HG03103 (cell line): ENCODE results near the gene ARHGAP23.

Source experiments
- ATAC-seq: cut with Tn5 transposase; IDR thresholded peaks from one replicate; pipeline ENCODE4 v1.9.1; 2021; ENCODE audit warnings: low read depth; ENCODE audit not compliant: unreplicated experiment

ARHGAP23 gene

DNA sequence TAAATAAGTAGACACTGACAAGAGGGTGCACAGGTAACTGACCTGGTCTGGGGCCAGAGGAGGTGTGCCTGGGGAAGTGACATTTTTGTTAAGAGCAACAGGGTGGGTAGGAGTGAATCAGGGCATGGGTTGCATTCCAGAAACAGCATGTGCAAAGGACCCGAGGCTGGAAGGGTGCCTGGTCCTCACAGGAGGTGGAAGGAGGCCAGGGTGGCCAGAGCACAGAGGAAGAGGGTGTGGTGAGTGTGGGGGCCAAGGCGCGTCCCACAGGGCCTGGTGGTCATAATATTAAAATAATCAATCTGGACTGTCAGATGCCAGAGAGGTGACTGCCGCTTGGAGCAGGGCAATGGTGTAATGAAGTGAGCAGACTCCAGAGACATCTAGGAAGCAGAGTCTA is 14.3 kb downstream of the ARHGAP23 start:
- ATAC-seq, result no peak

DNA sequence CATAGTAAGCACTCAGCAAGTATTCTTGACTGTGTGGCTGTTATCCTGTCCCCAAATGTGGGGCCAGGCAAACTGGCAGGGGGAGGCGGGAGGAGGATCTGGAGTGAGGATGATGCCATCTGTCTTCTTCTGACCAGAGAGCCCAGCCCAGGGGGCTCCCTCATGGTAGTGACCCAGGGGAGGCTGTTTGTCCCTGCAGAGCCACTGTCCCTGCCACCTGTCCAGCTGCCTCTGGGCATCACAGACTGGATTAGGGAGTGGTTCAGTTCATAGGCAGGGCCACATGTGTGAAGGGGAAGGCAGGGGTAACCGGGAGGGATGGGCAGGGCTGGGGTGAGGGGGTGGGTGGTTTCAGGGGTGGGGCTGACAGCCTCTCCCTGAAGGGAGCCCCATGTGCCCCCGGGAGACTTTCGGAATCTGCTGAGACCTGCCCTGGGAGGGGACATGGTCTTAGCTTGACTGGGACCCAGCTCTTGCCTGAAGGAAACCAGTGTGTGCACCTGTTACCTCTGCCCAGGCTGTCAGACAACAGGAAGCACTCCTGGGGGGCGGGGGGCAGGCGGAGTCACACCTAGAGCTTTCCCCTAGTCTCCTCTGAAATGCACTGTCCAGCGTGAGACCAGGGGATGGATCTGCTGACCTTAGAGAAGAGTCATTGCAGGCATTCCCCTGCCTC is 15.2 kb downstream of the ARHGAP23 start:
- ATAC-seq, result no peak

DNA sequence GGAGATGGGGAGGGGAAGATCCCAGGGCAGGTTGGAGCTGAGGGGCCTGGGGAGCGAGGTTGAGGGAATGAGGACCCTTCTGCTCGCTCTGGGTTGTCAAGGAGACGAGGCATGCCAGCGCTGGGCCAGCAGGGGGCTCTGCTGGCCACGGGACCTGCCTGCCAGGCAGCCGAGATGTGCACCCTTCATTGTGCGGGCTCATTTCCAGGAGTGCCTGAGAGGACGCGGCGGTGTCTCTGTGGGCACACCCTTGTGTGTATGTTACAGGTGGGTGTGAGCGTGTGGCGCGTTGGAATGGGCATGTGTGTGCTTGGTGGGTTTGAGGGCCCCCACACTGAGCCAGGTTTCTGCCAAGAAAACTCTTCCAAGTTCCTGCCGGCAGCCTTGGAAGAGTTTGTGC is 15.9 kb downstream of the ARHGAP23 start:
- ATAC-seq, result no peak

DNA sequence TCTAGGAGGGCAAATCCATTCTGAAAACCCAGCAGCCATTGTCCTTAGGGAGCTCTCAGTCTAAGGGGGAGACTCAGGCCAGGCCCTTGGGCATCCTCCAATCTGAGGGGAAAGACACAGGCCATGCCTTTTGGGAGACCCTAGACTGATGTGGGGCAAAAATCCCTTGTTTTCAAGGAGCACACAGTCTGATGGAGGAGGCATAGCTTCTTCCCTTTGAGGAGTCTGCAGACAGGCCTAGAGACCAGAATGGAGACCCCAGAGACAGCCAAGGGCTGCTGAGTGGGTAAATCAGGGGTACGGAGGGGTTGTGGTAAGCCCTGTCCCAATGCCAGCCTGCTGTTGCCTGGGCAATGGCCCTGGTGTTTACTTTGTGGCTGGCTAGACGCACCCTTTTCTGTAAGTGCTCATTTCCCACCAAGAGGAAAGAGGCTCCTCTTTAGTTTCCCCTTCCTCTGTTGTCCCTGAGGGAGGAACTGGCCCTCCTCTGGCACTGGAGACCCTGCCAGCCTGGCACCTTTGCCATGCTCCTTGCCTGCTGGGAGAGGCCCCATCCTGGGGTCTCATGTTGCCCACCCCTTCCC is 19.3 kb downstream of the ARHGAP23 start:
- ATAC-seq, result no peak

DNA sequence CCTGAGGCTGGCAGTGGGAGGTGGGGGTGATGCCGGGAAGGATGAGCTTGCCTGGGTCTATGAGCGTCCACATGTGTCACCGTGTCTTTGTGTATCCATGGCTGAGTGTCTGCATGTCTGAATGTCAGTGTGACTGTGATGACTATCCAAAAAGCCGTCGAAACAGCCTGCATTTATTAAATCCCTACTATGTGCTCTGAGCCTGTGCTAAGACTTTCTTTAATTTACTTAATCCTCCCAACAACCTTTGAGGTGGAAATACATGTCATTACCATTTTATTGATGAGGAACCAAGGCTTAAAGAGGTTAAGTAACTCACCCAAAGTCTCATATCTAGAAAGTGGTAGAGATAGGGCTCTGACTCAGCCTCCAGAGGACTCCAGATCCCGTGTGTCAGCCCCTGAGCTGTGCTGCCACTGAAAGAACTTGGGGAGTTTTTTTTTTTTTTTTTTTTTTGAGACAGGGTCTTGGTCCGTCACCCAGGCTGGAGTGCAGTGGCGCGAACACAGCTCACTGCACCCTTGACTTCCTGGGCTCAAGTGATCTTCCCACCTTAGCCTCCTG is 20.0 kb downstream of the ARHGAP23 start:
- no peak for ATAC-seq

DNA sequence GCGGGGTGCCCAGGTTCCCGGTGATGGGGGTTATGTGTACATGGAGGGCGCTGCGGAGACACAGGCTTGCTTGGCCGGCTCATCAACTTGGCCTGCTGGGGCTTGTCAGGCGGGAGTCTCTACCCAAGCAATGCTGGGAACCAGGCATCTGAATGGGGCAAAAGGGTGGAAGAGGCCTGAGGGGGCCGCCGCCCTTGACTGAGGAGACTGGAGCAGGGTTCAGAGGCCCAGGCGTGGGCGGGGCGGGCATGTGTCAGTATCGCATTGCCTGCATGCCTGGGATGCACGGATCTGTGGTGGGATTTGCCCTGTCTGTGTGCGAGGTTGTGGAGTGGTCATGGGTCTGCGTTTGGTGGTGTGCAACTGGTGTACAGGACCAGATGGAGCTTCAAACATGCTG is 21.1 kb downstream of the ARHGAP23 start:
- ATAC-seq, result no peak

DNA sequence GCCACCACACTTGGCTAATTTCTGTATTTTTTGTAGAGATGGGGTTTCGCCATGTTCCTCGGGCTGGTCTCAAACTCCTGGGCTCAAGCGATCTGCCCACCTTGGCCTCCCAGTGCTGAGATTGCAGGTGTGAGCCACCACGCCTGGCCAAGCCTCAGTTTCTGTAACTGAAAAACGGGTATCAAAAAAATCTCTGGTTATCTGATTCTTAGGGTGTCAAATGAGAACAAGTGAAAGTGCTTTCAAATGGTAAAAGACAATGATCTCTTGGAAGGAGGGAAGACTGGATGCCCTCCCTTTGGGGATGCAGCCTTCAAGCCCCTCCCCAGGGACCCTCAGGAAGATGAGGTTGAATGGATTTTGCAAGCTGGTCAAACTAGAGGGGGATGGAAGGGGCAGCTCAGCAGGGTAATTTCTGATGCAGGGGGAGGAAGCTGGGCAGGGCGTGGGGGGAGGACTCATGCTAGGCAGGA is 22.3 kb downstream of the ARHGAP23 start:
- no peak for ATAC-seq

DNA sequence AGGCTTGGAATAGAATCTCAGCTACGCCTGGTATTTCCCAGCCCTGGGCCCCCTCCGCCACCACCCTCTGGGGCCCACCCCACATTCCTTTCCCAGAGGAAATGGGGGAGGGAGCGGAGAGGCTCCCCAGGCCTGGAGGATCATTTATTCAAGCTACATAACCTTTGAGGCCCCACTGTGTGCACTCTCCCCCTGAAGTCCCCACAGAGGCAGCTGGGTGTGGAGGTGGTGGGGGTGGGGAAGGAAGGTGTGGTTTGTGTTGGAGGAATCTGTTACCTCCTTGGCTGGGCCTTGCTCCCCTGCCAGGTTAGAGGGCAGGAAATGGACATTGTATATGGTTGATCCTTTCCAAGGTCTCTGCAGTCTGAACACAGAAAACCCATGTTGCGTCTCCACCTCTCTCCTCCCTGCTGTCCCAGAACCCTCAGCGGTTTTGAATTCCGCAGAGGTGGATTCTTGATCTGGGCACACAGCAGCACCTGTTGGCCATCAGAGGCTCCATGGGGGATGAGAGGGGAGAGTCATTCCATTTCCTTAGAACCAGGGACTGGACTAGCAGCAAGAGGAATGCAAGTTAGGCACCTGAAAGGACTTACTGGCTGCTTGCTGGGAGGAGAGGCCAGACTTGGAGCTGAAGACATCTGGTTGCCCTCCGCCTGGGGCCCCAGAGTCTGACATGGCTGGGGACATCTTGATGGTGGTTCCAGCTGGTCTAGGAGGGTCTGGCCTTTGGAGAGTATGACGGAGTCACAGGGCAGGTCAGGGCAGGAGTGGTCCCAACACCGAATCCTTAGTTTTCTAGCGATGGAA is 23.0 kb downstream of the ARHGAP23 start:
- ATAC-seq, result no peak

DNA sequence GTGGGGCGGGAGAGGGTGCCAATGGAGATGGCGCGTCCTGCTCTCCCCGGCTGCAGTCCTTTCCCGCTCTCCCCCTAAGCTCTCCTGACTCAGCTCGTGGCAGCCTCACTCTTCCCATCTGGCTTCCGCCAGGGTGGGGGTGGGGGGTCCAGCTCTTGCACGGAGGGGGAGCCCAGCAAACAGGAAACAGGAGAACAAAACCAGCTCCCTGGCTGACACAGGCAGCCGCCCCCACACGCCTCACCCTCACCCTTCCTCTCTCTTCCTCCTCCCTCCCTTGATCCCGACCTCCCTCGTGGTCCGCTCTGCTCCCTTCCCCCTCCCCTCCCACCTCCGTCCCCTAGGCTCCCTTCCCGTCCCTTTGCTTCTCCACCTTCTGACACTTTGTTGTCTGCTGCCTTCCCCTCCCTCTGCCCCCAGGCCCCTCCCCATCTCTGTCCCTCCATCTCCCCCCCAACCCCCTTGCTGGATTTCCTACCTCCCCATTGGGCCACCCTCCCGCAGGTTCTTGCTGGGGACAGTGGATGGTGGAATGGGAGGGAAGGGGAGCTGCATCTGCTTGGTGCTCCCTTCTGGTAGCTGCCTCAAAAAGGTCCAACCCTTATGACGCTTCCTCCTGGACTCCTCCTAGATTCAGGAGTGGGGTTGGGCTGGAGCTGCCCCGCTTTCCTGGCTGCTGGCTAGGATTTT is 23.7 kb downstream of the ARHGAP23 start:
- ATAC-seq, result no peak

DNA sequence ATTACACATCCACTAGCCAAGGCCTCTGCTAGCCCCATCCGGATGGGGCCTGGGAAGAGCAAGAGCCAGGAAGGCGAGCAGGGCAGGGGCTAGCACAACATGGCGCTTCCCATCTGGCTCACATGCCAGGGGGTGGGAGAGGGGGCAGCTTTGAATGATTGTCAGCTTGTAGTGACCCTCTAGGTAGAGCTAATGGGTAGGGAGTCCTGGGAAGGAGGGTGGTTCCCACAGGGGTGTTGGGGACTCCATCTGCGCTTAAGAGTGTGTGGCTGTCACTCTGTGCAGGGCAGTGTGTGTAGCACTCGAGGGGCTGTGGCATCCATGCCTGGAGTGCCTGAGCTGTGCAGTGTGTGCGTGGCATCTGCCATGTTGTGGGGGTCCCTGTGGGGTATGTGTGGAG is 24.5 kb downstream of the ARHGAP23 start:
- ATAC-seq, result no peak

DNA sequence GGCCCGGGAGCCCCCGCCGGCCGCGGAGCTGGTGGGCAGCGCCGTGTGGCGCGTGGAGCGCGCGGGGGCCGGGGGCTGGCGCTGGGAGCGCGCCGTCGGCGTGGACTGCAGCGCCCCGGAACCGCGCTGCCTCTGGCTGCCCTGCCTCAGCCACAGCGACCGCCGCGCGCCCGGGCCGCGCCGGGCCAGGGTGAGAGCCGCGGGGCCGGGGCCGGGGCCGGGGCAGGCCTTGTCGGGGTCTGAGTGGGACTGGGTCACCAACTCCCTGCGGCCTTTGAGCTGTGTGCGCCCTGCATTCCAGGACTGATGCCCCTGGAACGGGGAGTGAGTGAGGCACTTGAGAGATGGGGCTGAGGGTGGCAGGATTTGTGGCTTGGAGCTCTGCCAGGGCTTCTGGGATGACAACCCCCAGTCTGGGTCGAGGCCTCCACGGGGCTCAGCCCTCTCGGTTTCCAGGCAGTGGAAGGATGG is 25.7 kb downstream of the ARHGAP23 start:
- ATAC-seq, result no peak

DNA sequence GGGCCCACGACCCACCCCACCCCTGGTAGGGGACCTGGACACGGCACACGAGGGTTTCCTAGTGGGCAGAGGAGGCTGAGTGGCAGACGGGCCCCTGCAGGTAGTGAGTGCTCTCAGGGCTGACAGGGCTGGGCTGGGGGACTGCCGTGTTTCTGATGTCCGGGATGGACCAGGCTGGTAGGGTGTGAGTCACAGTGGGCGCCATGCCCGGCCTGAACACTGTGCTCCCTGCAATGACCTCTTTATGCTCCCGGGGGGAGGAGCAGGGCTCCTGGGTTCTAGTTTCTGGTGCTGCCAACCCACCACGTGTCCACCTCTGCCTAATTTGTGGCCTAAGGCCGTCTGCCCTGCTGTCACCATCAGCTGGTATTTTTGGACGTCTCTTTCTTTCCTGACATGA is 26.3 kb downstream of the ARHGAP23 start:
- ATAC-seq, result no peak

DNA sequence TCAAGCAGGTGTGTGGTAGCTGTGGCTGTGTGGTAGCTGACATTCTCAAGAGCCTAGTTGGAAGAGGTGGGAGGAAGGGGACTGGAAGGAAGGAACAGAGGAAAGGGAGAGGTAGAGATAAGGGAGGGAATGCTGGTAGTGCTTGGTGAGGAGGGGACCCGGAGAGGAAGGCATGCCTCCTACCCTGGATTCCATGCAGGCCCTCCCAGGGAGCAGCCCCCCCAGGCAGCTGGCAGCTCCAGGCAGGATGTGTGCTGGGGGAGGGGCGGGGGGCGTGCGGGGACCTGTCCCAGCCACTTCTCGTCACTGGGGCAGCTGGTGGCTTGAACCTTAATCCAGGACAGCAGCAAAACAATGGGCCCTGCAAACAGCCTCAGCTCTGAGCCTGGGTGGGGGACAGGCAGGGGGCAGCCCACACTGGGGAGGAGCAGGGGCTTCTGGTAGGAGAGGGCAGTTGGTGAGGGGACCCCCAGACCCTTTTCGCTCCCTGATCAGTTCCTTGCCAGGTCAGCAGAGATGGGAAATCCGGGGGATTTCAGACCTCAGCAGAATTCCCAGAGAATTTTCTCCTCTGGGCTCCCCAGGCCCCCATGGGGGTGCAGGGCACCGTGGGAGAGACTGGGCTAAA is 27.1 kb downstream of the ARHGAP23 start:
- ATAC-seq, result no peak

DNA sequence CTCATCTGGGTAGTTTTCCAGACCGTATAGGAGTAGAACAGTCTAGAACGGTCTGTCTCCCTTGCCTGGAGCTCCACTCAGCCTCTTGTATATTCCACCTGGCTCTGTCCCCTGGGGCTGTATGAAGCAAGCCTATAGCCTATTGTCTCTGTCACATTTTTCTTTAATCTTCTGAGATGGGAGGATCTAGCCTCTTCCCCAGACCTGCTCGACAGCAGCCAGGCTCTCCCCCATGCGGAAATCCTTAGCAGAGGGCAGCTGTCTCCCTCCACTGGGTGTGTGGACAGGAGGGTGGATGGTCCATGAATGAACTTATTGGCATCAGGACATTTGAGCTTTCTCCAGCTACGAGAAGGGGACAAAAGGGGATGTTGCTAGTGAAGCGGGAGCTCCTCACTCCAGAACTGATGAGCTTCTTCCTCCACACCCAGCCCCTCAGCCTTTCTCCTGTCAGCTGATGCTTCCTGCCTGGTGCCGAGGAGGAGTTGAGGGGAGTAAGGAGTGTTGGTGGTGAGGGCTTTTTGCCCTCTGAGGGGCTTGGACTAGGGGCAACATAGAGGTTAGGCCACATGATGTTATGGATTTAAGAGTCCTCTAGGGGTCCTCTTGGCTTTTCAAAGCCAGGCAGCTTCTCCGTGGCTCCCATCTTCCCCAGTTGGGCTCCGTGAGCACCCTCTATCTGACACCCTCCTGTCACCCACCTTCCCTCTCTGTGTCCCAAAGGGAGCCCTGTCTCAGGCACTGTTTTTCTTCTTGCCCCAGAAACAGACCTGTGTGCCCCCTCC is 28.0 kb downstream of the ARHGAP23 start:
- no peak for ATAC-seq

DNA sequence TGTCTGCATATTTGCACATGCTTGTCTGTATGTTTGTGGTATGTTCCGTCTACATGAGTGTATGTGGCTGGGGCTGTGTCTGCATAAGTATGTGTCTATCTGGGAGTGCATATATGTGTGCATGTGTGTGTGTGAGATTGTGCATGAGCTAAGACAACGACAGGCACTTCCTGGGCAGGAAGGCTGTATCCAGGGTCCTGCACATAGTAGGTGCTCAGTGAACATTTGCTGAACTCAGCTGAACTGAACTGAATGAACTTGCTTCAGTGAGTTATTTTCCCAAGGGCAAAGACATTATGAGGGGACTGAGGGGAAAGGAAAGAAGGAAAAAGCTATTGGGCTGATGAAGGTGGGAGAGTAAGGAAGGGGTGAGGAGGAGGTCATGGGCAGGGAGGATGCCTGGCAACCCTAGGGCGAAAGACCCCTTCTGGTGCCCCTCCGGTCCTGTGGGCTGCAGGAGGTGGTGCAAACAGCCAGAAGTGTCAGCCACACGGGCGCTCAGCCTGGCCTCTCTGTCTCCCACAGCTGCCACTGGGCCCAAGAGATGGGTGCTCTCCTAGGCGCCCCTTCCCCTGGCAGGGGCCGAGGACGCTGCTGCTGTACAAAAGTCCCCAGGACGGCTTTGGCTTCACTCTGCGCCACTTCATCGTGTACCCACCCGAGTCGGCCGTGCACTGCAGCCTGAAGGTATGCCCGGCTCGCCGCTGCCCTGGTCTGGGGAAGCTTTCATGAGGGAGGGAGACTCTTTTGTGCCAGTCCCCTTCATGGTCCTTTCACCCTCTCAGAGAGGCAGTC is 29.5 kb downstream of the ARHGAP23 start:
- no peak for ATAC-seq

DNA sequence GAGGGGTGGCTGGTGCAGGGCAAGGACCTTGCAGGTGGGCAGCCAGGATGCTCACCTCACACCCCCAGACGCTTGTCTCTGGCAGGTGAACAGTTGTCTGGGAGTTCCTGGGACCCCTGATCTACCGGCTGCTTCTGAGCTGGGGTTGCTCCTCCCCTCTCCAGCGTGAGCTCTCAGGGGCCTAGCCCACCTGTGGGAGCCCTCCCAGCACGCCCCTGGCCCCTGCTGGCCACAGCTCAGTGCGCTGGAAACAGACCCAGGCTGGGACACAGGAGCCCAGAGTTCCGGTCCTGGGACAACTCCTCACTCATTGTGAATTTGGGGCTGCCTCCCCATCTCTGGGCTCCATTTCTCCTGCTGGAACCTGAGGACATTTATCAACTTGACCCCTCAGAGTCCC is 30.3 kb downstream of the ARHGAP23 start:
- ATAC-seq, result no peak

DNA sequence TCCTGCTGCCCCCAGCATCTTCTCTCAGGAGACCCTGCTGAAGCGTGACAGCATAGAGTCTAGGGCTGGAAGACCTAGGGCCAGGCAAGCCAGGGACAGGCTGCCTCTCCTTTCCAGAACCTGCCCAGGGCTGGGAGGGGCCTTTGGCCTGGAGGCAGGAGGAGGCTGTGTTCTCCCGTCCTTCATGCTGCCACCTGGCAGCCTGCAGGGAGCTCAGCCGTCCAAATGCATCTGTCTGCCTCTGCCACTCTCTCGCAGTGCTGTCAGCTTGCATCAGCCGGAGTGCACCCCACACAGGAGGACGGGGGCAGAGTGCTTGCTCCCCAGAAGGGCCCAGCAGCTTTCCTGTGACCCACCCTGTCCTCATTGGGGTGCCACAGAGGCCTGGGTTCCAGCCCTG is 31.3 kb downstream of the ARHGAP23 start:
- no peak for ATAC-seq

DNA sequence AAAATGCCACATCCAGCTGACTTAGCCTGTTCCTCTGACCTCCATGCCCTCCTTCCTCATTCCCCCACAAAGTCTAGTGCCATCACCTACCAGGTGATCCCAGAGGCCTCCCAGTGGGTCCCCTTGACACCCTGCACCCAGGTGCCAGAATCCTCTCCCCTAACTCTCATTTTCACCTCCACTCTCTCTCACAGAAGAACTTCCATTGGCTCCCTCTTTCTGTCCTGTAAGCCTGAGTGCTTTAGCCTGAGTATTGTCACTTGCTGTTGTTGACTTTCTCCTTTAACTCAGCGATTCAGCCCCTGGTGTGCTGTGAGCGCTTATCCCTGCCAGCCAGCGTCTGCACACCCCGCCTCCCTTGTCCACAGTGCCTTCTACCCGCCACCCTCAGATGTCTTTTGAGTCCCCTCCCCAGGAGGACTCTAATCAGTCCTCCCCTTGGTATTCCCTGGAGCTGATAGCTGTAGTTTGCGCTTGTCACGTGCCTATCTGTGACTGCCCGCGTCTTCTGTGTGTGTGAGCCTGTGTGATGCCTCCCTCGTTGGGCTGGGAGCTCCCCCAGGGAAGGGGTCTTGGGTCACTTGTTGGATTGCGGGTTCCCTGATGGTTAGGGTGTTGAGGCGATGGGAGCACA is 31.9 kb downstream of the ARHGAP23 start:
- ATAC-seq, result no peak
